Endometrium (tissue), 2 donors: ENCODE results near the gene SLC52A1.
"Not testable (repeated sequence)": the region's sequence is repeated elsewhere in the genome, so short reads cannot be mapped to it uniquely, and the experiment has no call there.

Source experiments
- FAIRE-seq: peaks from 2 replicates; lab custom pipeline; 2012; peaks lifted over from hg19 to GRCh38; lab: Jason Lieb, UNC
- donor health status: control.
- donor health status: control.

The SLC52A1 gene

GRCh38 chr17:5031365-5032082, 3.7 kb downstream of the SLC52A1 start:
- FAIRE-seq, result no peak

GRCh38 chr17:5030168-5030567, 5.1 kb downstream of the SLC52A1 start:
- FAIRE-seq, result not testable (repeated sequence)

GRCh38 chr17:5027916-5028315, 7.3 kb downstream of the SLC52A1 start:
- no peak for FAIRE-seq

GRCh38 chr17:5027299-5027698, 7.9 kb downstream of the SLC52A1 start:
- no peak for FAIRE-seq

GRCh38 chr17:5024604-5025003, 10.6 kb downstream of the SLC52A1 start:
- no peak for FAIRE-seq

GRCh38 chr17:5023588-5024147, 11.6 kb downstream of the SLC52A1 start:
- no peak for FAIRE-seq

GRCh38 chr17:5022171-5022711, 13.0 kb downstream of the SLC52A1 start:
- FAIRE-seq, result no peak

GRCh38 chr17:5020502-5021023, 14.7 kb downstream of the SLC52A1 start:
- no peak for FAIRE-seq

- FAIRE-seq, result no peak
Observed at GRCh38 chr17:5019475-5019956, 15.7 kb downstream of the SLC52A1 start.

- FAIRE-seq, result no peak
Observed at GRCh38 chr17:5014357-5014756, 20.9 kb downstream of the SLC52A1 start.

GRCh38 chr17:5011928-5012327, 23.3 kb downstream of the SLC52A1 start:
- FAIRE-seq, result no peak

- no peak for FAIRE-seq
Observed at GRCh38 chr17:5003214-5003867, 31.9 kb downstream of the SLC52A1 start.

- no peak for FAIRE-seq
Observed at GRCh38 chr17:5002121-5002788, 33.0 kb downstream of the SLC52A1 start.

GRCh38 chr17:5000237-5000639, 35.0 kb downstream of the SLC52A1 start:
- FAIRE-seq, result no peak

- FAIRE-seq, result no peak
Observed at GRCh38 chr17:4999430-5000093, 35.7 kb downstream of the SLC52A1 start.

GRCh38 chr17:4998732-4999429, 36.3 kb downstream of the SLC52A1 start:
- no peak for FAIRE-seq

- no peak for FAIRE-seq
Observed at GRCh38 chr17:4998027-4998731, 37.0 kb downstream of the SLC52A1 start.

- no peak for FAIRE-seq
Observed at GRCh38 chr17:4997302-4998026, 37.8 kb downstream of the SLC52A1 start, which contains the start of the genes INCA1 and KIF1C. INCA1 (minus strand) TSS chr17:4997522; CDS start chr17:4994437, 3,085 bp downstream. KIF1C (plus strand) TSS chr17:4997950; CDS start chr17:5000247, 2,297 bp downstream.

- FAIRE-seq, result no peak
Observed at GRCh38 chr17:4994081-4994595, 41.1 kb downstream of the SLC52A1 start.
